Dendritic cell treated with granulocyte-macrophage colony-stimulating factor and Interleukin-4, amounts not matched to agents 40 ng/mL and 50 ng/mL, for 4 days (primary cell): ENCODE measurements around the gene PPARA.
A peak's percentile ranks its signal among the peaks of the same experiment; 100 is the strongest.

ENCODE experiments used
- H3K27ac Mint-ChIP-seq: one replicate; pipeline ENCODE4 v1.8.0; 2022; ENCODE audit warnings: mild to moderate bottlenecking, mixed read lengths
- H3K27me3 Mint-ChIP-seq: one replicate; pipeline ENCODE4 v1.8.0; 2022; ENCODE audit warnings: mild to moderate bottlenecking, mixed read lengths
- H3K36me3 Mint-ChIP-seq: one replicate; pipeline ENCODE4 v1.8.0; 2022; ENCODE audit warnings: low read depth, mixed read lengths
- H3K4me1 Mint-ChIP-seq: one replicate; pipeline ENCODE4 v1.8.0; 2022; ENCODE audit warnings: low read depth, mixed read lengths
- H3K4me3 Mint-ChIP-seq: one replicate; pipeline ENCODE4 v1.8.0; 2022; ENCODE audit warnings: mild to moderate bottlenecking, moderate library complexity, mixed read lengths
- H3K9me3 Mint-ChIP-seq: one replicate; pipeline ENCODE4 v1.8.0; 2022; ENCODE audit warnings: mixed read lengths
- intact Hi-C: fragments of 100-400 bp; cut with micrococcal nuclease; formaldehyde crosslinking; loops from one replicate; pipeline ENCODE4 v1.15.0; 2022

Gene PPARA

GRCh38 chr22:46150034-46150654 is at the start of gene PPARA:
Gene PPARA (plus strand): TSS chr22:46150526. CDS start chr22:46198384, 47,858 bp downstream.
- Mint-ChIP-seq H3K36me3 (peaks cover 32% of the 10 kb centered on the region), H3K9me3 (no peaks in the 10 kb centered on the region), H3K27ac (peak within 1 kb of the TSS; percentile 79), H3K4me3 (peak within 1 kb of the TSS; percentile 88), H3K27me3 (peaks cover 39% of the 10 kb centered on the region), H3K4me1 (peaks cover 22% of the 10 kb centered on the region)
- intact Hi-C loops = loop anchor here (2.0 to 10.0 kb wide), 2 partner anchors 95 to 119 kb away; partner anchors contain the start of gene TTC38

GRCh38 chr22:46102159-46102558 is 48.2 kb upstream of the PPARA start:
- H3K27ac Mint-ChIP-seq = no peak overlapping the region

GRCh38 chr22:46102752-46103151 is 47.6 kb upstream of the PPARA start:
- Mint-ChIP-seq H3K27ac (no peak overlapping the region), H3K36me3 (peaks cover 100% of the 10 kb centered on the region), H3K9me3 (no peaks in the 10 kb centered on the region), H3K27me3 (no peaks in the 10 kb centered on the region), H3K4me3 (no peak overlapping the region), H3K4me1 (peaks cover 4% of the 10 kb centered on the region)
- intact Hi-C loops = no loop called here

More at GRCh38 chr22:46102159-46102558, 48.2 kb upstream of the PPARA start:
- intact Hi-C loops = no loop called here
- Mint-ChIP-seq H3K4me3 (no peak overlapping the region), H3K36me3 (peaks cover 100% of the 10 kb centered on the region), H3K4me1 (no peaks in the 10 kb centered on the region), H3K9me3 (no peaks in the 10 kb centered on the region), H3K27me3 (no peaks in the 10 kb centered on the region)

- no peaks in the 10 kb centered on the region for H3K27me3 Mint-ChIP-seq
- H3K9me3 Mint-ChIP-seq = no peaks in the 10 kb centered on the region
- intact Hi-C loops = no loop called here
- H3K4me1 Mint-ChIP-seq = peaks cover 7% of the 10 kb centered on the region
- H3K36me3 Mint-ChIP-seq = peaks cover 100% of the 10 kb centered on the region
- no peak overlapping the region for H3K27ac Mint-ChIP-seq
- H3K4me3 Mint-ChIP-seq = no peak overlapping the region
Measured at GRCh38 chr22:46103181-46103580, 47.1 kb upstream of the PPARA start.

GRCh38 chr22:46103664-46104063 is 46.7 kb upstream of the PPARA start:
- intact Hi-C loops = no loop called here
- no peak overlapping the region for H3K27ac Mint-ChIP-seq
- peaks cover 100% of the 10 kb centered on the region for H3K36me3 Mint-ChIP-seq
- no peaks in the 10 kb centered on the region for H3K9me3 Mint-ChIP-seq
- H3K27me3 Mint-ChIP-seq = no peaks in the 10 kb centered on the region
- H3K4me3 Mint-ChIP-seq = no peak overlapping the region
- H3K4me1 Mint-ChIP-seq = peaks cover 8% of the 10 kb centered on the region

- H3K4me1 Mint-ChIP-seq = peaks cover 12% of the 10 kb centered on the region
- intact Hi-C loops = no loop called here
Measured at GRCh38 chr22:46104170-46104880, 46.0 kb upstream of the PPARA start.

GRCh38 chr22:46104881-46105493 is 45.3 kb upstream of the PPARA start:
- Mint-ChIP-seq H3K27ac (no peak overlapping the region), H3K4me1 (peaks cover 12% of the 10 kb centered on the region), H3K27me3 (no peaks in the 10 kb centered on the region), H3K36me3 (peaks cover 100% of the 10 kb centered on the region), H3K9me3 (no peaks in the 10 kb centered on the region), H3K4me3 (no peak overlapping the region)
- intact Hi-C loops = no loop called here

More at GRCh38 chr22:46104170-46104880, 46.0 kb upstream of the PPARA start:
- no peak overlapping the region for H3K4me3 Mint-ChIP-seq
- H3K36me3 Mint-ChIP-seq = peaks cover 100% of the 10 kb centered on the region
- no peak overlapping the region for H3K27ac Mint-ChIP-seq
- H3K9me3 Mint-ChIP-seq = no peaks in the 10 kb centered on the region
- H3K27me3 Mint-ChIP-seq = no peaks in the 10 kb centered on the region

- Mint-ChIP-seq H3K27me3 (no peaks in the 10 kb centered on the region), H3K4me1 (peaks cover 12% of the 10 kb centered on the region), H3K4me3 (no peak overlapping the region), H3K27ac (no peak overlapping the region), H3K9me3 (no peaks in the 10 kb centered on the region), H3K36me3 (peaks cover 100% of the 10 kb centered on the region)
- intact Hi-C loops = no loop called here
Measured at GRCh38 chr22:46105494-46106278, 44.6 kb upstream of the PPARA start.

- Mint-ChIP-seq H3K27ac (no peak overlapping the region), H3K4me1 (peaks cover 12% of the 10 kb centered on the region), H3K4me3 (no peak overlapping the region), H3K9me3 (no peaks in the 10 kb centered on the region), H3K27me3 (no peaks in the 10 kb centered on the region), H3K36me3 (peaks cover 100% of the 10 kb centered on the region)
- intact Hi-C loops = no loop called here
Measured at GRCh38 chr22:46106279-46107022, 43.9 kb upstream of the PPARA start.

GRCh38 chr22:46107089-46107664 is 43.1 kb upstream of the PPARA start:
- no peaks in the 10 kb centered on the region for H3K9me3 Mint-ChIP-seq
- no peak overlapping the region for H3K4me3 Mint-ChIP-seq
- intact Hi-C loops = no loop called here
- H3K36me3 Mint-ChIP-seq = peaks cover 100% of the 10 kb centered on the region
- no peaks in the 10 kb centered on the region for H3K27me3 Mint-ChIP-seq
- peaks cover 13% of the 10 kb centered on the region for H3K4me1 Mint-ChIP-seq
- H3K27ac Mint-ChIP-seq = no peak overlapping the region

GRCh38 chr22:46107753-46108563 is 42.4 kb upstream of the PPARA start:
- Mint-ChIP-seq H3K36me3 (peaks cover 100% of the 10 kb centered on the region), H3K9me3 (no peaks in the 10 kb centered on the region), H3K4me1 (peaks cover 18% of the 10 kb centered on the region), H3K27me3 (no peaks in the 10 kb centered on the region), H3K27ac (no peak overlapping the region), H3K4me3 (no peak overlapping the region)
- intact Hi-C loops = no loop called here

- no peaks in the 10 kb centered on the region for H3K9me3 Mint-ChIP-seq
- no peaks in the 10 kb centered on the region for H3K27me3 Mint-ChIP-seq
- H3K27ac Mint-ChIP-seq = peak overlapping the region; percentile 30
- intact Hi-C loops = no loop called here
- no peak overlapping the region for H3K4me3 Mint-ChIP-seq
- H3K4me1 Mint-ChIP-seq = peaks cover 18% of the 10 kb centered on the region
- H3K36me3 Mint-ChIP-seq = peaks cover 100% of the 10 kb centered on the region
Measured at GRCh38 chr22:46108564-46109473, 41.5 kb upstream of the PPARA start.
